UCSD-AML1 (cell line): ENCODE data around the gene SEMA5A.

Source experiments
- DNase-seq: peaks from one replicate; lab custom pipeline; 2025; ENCODE audit not compliant: unreplicated experiment; lab: John Stamatoyannopoulos, UW

The SEMA5A gene

GRCh38 chr5:9551567-9552537 lies 6.0 kb upstream of the SEMA5A start:
- DNase-seq, result no peak

- no peak for DNase-seq
Measured at GRCh38 chr5:9549941-9550340, 4.1 kb upstream of the SEMA5A start.

- no peak for DNase-seq
Measured at GRCh38 chr5:9547122-9547947, 1.5 kb upstream of the SEMA5A start.

GRCh38 chr5:9545136-9545991 lies 511 bp downstream of the SEMA5A start:
- no peak for DNase-seq

GRCh38 chr5:9544502-9545135 lies 1.3 kb downstream of the SEMA5A start:
- DNase-seq, result peak; percentile 27

GRCh38 chr5:9544056-9544455 lies 1.8 kb downstream of the SEMA5A start:
- no peak for DNase-seq

GRCh38 chr5:9543311-9543920 lies 2.5 kb downstream of the SEMA5A start:
- no peak for DNase-seq

GRCh38 chr5:9540791-9541190 lies 5.1 kb downstream of the SEMA5A start:
- DNase-seq, result no peak

- DNase-seq, result no peak
Measured at GRCh38 chr5:9538504-9538903, 7.4 kb downstream of the SEMA5A start.

- DNase-seq, result no peak
Measured at GRCh38 chr5:9537223-9538141, 8.4 kb downstream of the SEMA5A start.

GRCh38 chr5:9536717-9537116 lies 9.2 kb downstream of the SEMA5A start:
- DNase-seq, result no peak

- DNase-seq, result no peak
Measured at GRCh38 chr5:9534881-9535517, 10.9 kb downstream of the SEMA5A start.

- DNase-seq, result no peak
Measured at GRCh38 chr5:9533562-9534364, 12.1 kb downstream of the SEMA5A start.

GRCh38 chr5:9533096-9533495 lies 12.8 kb downstream of the SEMA5A start:
- no peak for DNase-seq

GRCh38 chr5:9529513-9529912 lies 16.4 kb downstream of the SEMA5A start:
- no peak for DNase-seq

- DNase-seq, result no peak
Measured at GRCh38 chr5:9529041-9529480, 16.8 kb downstream of the SEMA5A start.

GRCh38 chr5:9524941-9525340 lies 20.9 kb downstream of the SEMA5A start:
- DNase-seq, result no peak
